Esophagus squamous epithelium (tissue), 4 donors: ENCODE data around the gene LBHD2.

ENCODE experiments used
- CTCF ChIP-seq, 6 experiments: fragments of 450-650 bp in 4 of 6; fragments of 200-600 bp in 2 of 6; sonication (generic) in 2 of 6; IDR thresholded peaks; one replicate each; pipeline ENCODE4 v1.5.1; 2016 to 2019; ENCODE audit warnings: antibody characterized with exemption in 6 of 6, mild to moderate bottlenecking in 4 of 6, moderate library complexity in 4 of 6
- POLR2A ChIP-seq, 4 donors: fragments of 450-650 bp; IDR thresholded peaks; one replicate each; pipeline ENCODE4 v1.6.1; 2017; ENCODE audit warnings: antibody characterized with exemption in 4 of 4, mild to moderate bottlenecking in 4 of 4, moderate library complexity in 3 of 4

- TF ChIP-seq CTCF (IDR thresholded peaks at IDR 0.05) (peak in 3 of 6 experiments; percentile 16 to 29 (median 21)), POLR2A (IDR thresholded peaks at IDR 0.05) (no peak)
These were observed 21.7 kb downstream of the LBHD2 start for GRCh38 chr14:103105580-103106150.
